ENCODE results near the gene DDC.

The DDC gene

DNA sequence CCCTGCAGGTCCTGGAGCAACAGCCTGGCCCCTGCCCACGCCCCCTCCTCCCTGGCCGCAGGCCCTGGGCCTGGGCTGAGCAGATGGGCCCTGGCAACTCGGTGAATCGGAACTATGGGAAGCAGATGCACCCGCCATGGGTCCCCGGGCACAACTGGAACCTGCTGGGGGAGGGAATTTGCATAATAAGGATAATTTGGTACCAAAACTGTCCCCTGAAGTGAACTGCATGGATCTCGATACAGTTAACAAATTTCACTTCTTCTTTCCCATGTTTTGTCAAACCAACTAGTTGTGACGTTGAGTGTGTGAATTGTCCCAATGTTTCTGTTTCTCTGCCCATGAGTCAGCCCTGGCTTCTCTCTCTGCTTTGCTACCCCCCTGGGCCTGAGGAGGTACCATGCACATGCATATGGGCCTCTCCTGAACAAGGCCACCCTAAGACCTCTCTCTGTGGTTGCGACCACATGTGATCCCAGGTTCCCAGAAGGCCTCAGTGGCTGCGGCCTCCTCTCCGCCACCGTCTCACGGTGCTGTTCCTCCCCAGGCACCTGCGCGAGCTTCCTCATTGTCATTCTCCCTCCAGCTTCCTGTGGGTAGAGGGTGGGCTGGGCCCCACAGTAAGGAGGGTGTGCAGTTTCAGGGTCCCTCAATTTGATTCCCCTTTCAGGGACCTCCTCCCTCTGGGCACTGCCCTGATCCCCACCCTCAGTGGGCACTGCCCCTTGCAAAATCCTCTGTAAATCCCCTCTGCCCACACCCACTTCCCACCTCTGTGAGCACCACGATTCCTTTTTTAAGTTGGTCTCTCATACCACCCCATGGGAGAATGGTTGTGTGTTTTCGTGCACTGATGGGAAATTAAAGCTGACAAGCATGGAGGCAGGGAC, 155.1 kb downstream of the DDC start:
- no peak for DNase-seq

All from COR-L47 (cell line).